PC-3 (cell line): ENCODE results near the gene EIF5AL1. TPM values are rescaled to one million over a fixed set of nuclear protein-coding genes. Genes with fewer than 3 reads are reported as not detected.
"Not testable (repeated sequence)": the region's sequence is repeated elsewhere in the genome, so short reads cannot be mapped to it uniquely, and the experiment has no call there.

Experiments used
- ATAC-seq: fragments of 200-7000 bp; cut with Tn5 transposase; 2 replicates; pipeline ENCODE4 v1.9.1; 2020; ENCODE audit warnings: mild to moderate bottlenecking, moderate library complexity
- BruUV-seq: library from RNA; stranded (reverse); fragments of 400-500 nt; replicated peaks from 2 replicates; lab custom pipeline; 2021; lab: Mats Ljungman, UMichigan
- CTCF ChIA-PET: fragments of 300-600 bp; sonication (Branson Sonifier 250); formaldehyde crosslinking; loops from one replicate; lab custom pipeline; 2022; ENCODE audit warnings: antibody characterized with exemption; lab: Charles Lee
- POLR2A ChIA-PET: fragments of 300-600 bp; sonication (Branson Sonifier 250); formaldehyde crosslinking; loops from one replicate; lab custom pipeline; 2022; ENCODE audit warnings: antibody characterized with exemption; ENCODE audit not compliant: unreplicated experiment; lab: Charles Lee
- DNase-seq: peaks from one replicate; pipeline ENCODE4 v3.0.0-alpha.2; 2015
- H2AFZ ChIP-seq: fragments of 300-600 bp; sonication (generic); 2 replicates; pipeline ENCODE4 v1.6.0; 2016; ENCODE audit warnings: antibody characterized with exemption, low read length
- H3F3A ChIP-seq: fragments of 300-600 bp; sonication (generic); one replicate; pipeline ENCODE4 v1.6.0; 2017; ENCODE audit warnings: antibody characterized with exemption, low read length, control low read depth, mild to moderate bottlenecking; ENCODE audit not compliant: unreplicated experiment
- H3K27ac ChIP-seq: fragments of 300-600 bp; sonication (generic); 2 replicates; pipeline ENCODE4 v1.5.1; 2016; ENCODE audit warnings: mild to moderate bottlenecking, low read length
- H3K27me3 ChIP-seq: fragments of 300-600 bp; sonication (generic); 2 replicates; pipeline ENCODE4 v1.6.1; 2016; ENCODE audit warnings: low read length, mixed read lengths
- H3K36me3 ChIP-seq: fragments of 300-600 bp; sonication (generic); 2 replicates; pipeline ENCODE4 v1.6.1; 2016; ENCODE audit warnings: low read depth, mixed run types, low read length, mixed read lengths
- H3K4me1 ChIP-seq: fragments of 300-600 bp; sonication (generic); 2 replicates; pipeline ENCODE4 v1.5.1; 2016; ENCODE audit warnings: low read length; ENCODE audit not compliant: insufficient read depth
- H3K4me2 ChIP-seq: fragments of 300-600 bp; sonication (generic); 2 replicates; pipeline ENCODE4 v1.6.0; 2016; ENCODE audit warnings: low read length
- H3K4me3 ChIP-seq: fragments of 300-600 bp; sonication (generic); 2 replicates; pipeline ENCODE4 v1.5.1; 2016; ENCODE audit warnings: mild to moderate bottlenecking, low read length, mixed read lengths
- H3K79me2 ChIP-seq: fragments of 300-600 bp; sonication (generic); 2 replicates; pipeline ENCODE4 v1.6.1; 2017; ENCODE audit warnings: low read length, mixed read lengths
- H3K9ac ChIP-seq: fragments of 300-600 bp; sonication (generic); 2 replicates; pipeline ENCODE4 v1.6.0; 2016; ENCODE audit warnings: mild to moderate bottlenecking, low read length
- H3K9me2 ChIP-seq: fragments of 300-600 bp; sonication (generic); replicated peaks from 2 replicates; pipeline ENCODE4 v1.6.1; 2016; ENCODE audit warnings: mixed run types, low read length, mixed read lengths
- H3K9me3 ChIP-seq: fragments of 300-600 bp; sonication (generic); 2 replicates; pipeline ENCODE4 v1.6.1; 2016; ENCODE audit warnings: low read length, mixed read lengths
- H4K20me1 ChIP-seq: fragments of 300-600 bp; sonication (generic); 2 replicates; pipeline ENCODE4 v1.6.1; 2016; ENCODE audit warnings: low read length, mixed read lengths
- EZH2 ChIP-seq: fragments of 300-600 bp; sonication (generic); IDR thresholded peaks from one replicate; pipeline ENCODE4 v1.6.1; 2017; ENCODE audit warnings: antibody characterized with exemption, mild to moderate bottlenecking, low read length; ENCODE audit not compliant: unreplicated experiment
- EZH2phosphoT487 ChIP-seq: fragments of 300-600 bp; sonication (generic); IDR thresholded peaks from 2 replicates; pipeline ENCODE4 v1.6.1; 2018; ENCODE audit warnings: mild to moderate bottlenecking, antibody characterized with exemption, low read length, borderline replicate concordance
- intact Hi-C: fragments of 100-400 bp; cut with micrococcal nuclease; formaldehyde crosslinking; loops from 2 replicates; pipeline ENCODE4 v1.9.0; 2023
- total RNA-seq: library from RNA; depleted of rRNA; stranded (reverse); fragments of >200 nt; gene quantifications from 2 replicates; pipeline ENCODE4 v1.2.3, GENCODE V29; 2014
- TF ChIP-seq, protein P1 (sequence below): fragments of 300-600 bp; sonication (generic); conservative IDR thresholded peaks from 2 replicates; pipeline ENCODE4 v1.5.1; 2017; ENCODE audit warnings: antibody characterized with exemption, low read depth, mild to moderate bottlenecking, low read length

The EIF5AL1 gene
- total RNA-seq, 1 experiment from 2014 or later, result 0.51 TPM

DNA sequence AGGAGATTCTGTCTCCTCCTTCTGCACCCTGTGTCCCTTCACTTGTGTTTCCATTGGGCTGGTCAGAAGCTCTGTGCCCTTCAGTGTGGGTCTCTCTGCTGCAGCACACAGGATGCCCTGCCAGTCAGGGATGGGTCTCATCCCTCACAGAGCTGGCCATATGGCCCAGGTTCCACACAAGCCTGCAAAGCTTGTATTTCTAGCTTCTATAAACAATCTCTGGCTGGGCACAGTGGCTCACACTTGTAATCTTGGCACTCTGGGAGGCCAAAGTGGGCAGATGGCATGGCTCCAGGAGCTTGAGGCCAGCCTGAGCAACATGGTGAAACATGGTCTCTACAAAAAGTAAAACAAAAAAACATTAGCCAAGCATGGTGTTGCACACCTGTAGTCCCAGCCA, 7.0 kb upstream of the EIF5AL1 start:
- peak; percentile 27 for DNase-seq
- H3K4me3 ChIP-seq, H3K9ac ChIP-seq, H3K27me3 ChIP-seq, BruUV-seq, H4K20me1 ChIP-seq, H3K4me1 ChIP-seq, intact Hi-C loops, H3F3A ChIP-seq, H2AFZ ChIP-seq, ATAC-seq, H3K79me2 ChIP-seq, H3K9me2 ChIP-seq, H3K9me3 ChIP-seq, H3K36me3 ChIP-seq, POLR2A ChIA-PET, H3K27ac ChIP-seq, H3K4me2 ChIP-seq: not testable (repeated sequence)
- CTCF ChIA-PET, result interaction anchor here (0.6 to 1.4 kb wide), 2 partner anchors 38 to 131 kb away, joined by 4 to 6 read pairs; no protein-coding TSS in a partner anchor

DNA sequence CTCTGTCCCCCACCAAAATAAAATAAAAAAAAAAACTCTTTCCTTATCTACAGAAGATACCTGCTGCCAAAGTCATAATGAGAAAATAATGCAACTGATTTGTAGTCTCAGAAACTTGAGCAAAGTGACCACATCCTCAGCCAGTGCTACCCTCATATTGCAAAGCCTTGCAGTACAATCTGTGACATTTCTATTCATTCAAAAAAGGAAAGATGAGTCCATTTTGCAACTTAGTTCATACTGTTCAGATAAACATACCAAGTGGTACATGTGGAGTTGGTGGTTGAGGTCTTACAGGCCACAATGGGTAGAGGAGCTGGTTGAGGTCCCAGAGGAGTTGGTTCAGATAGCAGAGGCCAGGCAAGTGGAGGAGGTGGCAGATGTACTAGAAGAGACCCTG, 6.5 kb upstream of the EIF5AL1 start:
- ChIA-PET POLR2A (no interaction called here), CTCF (interaction anchor here (1.4 kb wide), 1 partner anchor 131 kb away, joined by 4 read pairs; no protein-coding TSS in a partner anchor)
- H3K4me1 ChIP-seq, result peaks cover 6% of the 10 kb centered on the region; the same call in 1 of the 2 replicates

DNA sequence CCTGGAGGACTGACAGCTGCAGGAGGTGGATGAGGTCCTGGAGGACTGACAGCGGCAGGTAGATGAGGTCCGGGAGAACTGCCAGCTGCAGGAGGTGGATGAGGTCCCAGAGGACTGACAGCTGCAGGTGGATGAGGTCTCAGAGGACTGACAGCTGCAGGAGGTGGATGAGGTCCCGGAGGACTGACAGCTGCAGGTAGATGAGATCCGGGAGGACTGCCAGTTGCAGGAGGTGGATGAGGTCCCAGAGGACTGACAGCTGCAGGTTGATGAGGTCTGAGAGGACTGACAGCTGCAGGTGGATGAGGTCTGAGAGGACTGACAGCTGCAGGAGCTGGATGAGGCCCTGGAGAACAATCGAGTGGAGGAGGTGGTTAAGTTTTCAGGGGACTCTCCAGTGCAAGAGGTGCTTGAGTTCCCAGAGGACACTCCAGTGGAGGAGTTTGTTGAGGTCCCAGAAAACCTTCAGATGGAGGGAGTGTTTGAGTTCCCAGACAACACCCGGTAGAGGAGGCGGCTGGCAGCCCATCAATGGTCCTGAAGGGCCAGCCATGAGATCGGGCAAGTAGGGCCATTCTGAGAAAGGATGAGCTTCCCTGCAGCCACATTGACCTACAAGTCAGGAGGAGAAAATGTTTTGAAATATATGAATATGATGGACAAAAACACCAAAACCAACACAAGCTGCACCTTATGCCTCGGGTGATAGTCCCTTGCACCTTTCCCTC, 4.7 kb upstream of the EIF5AL1 start:
- BruUV-seq, result no TSS peak
- CTCF ChIA-PET, result no interaction called here
- no peak overlapping the region for H3K9ac ChIP-seq
- no peak for DNase-seq
- H3K79me2 ChIP-seq, result no peaks in the 10 kb centered on the region
- no peaks in the 10 kb centered on the region for H3K9me3 ChIP-seq
- H4K20me1 ChIP-seq, result no peaks in the 10 kb centered on the region
- POLR2A ChIA-PET, result no interaction called here
- H3K27me3 ChIP-seq, result peaks cover 13% of the 10 kb centered on the region; the same call in 1 of the 2 replicates
- H3K36me3 ChIP-seq, result no peaks in the 10 kb centered on the region
- no peak overlapping the region for H3K4me2 ChIP-seq
- no peak for TF ChIP-seq EZH2
- H3K27ac ChIP-seq, result no peak overlapping the region
- no peaks in the 10 kb centered on the region for H3F3A ChIP-seq
- peaks cover 6% of the 10 kb centered on the region; the same call in 1 of the 2 replicates for H3K4me1 ChIP-seq
- no peaks in the 10 kb centered on the region for H3K9me2 ChIP-seq
- intact Hi-C loops, result no loop called here
- ATAC-seq, result no peak
- H3K4me3 ChIP-seq, result no peak overlapping the region
- no peak overlapping the region for H2AFZ ChIP-seq

More for the DNA sequence above, 6.5 kb upstream of the EIF5AL1 start:
- no peaks in the 10 kb centered on the region for H3K36me3 ChIP-seq
- H2AFZ ChIP-seq, result no peak overlapping the region
- H3K27me3 ChIP-seq, result peaks cover 8% of the 10 kb centered on the region; the same call in 1 of the 2 replicates
- TF ChIP-seq EZH2, result no peak
- TF ChIP-seq, protein P1, sequence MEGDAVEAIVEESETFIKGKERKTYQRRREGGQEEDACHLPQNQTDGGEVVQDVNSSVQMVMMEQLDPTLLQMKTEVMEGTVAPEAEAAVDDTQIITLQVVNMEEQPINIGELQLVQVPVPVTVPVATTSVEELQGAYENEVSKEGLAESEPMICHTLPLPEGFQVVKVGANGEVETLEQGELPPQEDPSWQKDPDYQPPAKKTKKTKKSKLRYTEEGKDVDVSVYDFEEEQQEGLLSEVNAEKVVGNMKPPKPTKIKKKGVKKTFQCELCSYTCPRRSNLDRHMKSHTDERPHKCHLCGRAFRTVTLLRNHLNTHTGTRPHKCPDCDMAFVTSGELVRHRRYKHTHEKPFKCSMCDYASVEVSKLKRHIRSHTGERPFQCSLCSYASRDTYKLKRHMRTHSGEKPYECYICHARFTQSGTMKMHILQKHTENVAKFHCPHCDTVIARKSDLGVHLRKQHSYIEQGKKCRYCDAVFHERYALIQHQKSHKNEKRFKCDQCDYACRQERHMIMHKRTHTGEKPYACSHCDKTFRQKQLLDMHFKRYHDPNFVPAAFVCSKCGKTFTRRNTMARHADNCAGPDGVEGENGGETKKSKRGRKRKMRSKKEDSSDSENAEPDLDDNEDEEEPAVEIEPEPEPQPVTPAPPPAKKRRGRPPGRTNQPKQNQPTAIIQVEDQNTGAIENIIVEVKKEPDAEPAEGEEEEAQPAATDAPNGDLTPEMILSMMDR, result no peak
- TF ChIP-seq EZH2phosphoT487, result no peak
- H3K4me2 ChIP-seq, result no peak overlapping the region
- no peaks in the 10 kb centered on the region for H3K9me3 ChIP-seq
- intact Hi-C loops, result no loop called here
- no TSS peak for BruUV-seq
- no peaks in the 10 kb centered on the region for H4K20me1 ChIP-seq
- H3K27ac ChIP-seq, result no peak overlapping the region
- H3K4me3 ChIP-seq, result no peak overlapping the region
- DNase-seq (no peak), ATAC-seq (no peak)
- no peaks in the 10 kb centered on the region for H3K9me2 ChIP-seq
- H3F3A ChIP-seq, result no peaks in the 10 kb centered on the region
- H3K9ac ChIP-seq, result no peak overlapping the region
- H3K79me2 ChIP-seq, result no peaks in the 10 kb centered on the region

DNA sequence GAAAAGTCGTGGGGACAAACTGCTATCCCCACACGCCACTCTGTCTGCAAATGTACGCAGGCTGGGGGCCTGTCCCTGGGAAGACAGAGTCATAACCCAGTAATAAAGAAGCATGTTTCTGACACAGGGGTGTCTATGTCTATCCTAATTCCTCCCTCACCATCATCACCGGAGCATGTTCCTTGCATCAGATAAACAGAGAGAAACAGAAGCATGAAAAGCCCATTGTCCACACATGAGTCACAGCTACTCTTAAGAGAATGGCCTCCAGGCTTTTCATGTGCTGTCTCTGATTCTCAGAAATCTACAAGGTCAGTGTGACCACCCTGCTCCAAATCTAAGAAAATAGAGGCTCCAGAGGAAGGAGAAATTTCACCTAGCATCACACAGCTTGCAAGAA, 4.1 kb upstream of the EIF5AL1 start:
- H3F3A ChIP-seq, H3K9me2 ChIP-seq, H3K36me3 ChIP-seq, CTCF ChIA-PET, H3K27ac ChIP-seq, BruUV-seq, H2AFZ ChIP-seq, H3K79me2 ChIP-seq, H3K4me3 ChIP-seq, H3K4me1 ChIP-seq, intact Hi-C loops, H3K4me2 ChIP-seq, H3K9me3 ChIP-seq, H3K9ac ChIP-seq, H4K20me1 ChIP-seq, DNase-seq, POLR2A ChIA-PET: not testable (repeated sequence)
- H3K27me3 ChIP-seq, result peaks cover 13% of the 10 kb centered on the region; the same call in 1 of the 2 replicates
- peak; percentile 60 for ATAC-seq
